ENCODE results near the gene GPS1.

DNA sequence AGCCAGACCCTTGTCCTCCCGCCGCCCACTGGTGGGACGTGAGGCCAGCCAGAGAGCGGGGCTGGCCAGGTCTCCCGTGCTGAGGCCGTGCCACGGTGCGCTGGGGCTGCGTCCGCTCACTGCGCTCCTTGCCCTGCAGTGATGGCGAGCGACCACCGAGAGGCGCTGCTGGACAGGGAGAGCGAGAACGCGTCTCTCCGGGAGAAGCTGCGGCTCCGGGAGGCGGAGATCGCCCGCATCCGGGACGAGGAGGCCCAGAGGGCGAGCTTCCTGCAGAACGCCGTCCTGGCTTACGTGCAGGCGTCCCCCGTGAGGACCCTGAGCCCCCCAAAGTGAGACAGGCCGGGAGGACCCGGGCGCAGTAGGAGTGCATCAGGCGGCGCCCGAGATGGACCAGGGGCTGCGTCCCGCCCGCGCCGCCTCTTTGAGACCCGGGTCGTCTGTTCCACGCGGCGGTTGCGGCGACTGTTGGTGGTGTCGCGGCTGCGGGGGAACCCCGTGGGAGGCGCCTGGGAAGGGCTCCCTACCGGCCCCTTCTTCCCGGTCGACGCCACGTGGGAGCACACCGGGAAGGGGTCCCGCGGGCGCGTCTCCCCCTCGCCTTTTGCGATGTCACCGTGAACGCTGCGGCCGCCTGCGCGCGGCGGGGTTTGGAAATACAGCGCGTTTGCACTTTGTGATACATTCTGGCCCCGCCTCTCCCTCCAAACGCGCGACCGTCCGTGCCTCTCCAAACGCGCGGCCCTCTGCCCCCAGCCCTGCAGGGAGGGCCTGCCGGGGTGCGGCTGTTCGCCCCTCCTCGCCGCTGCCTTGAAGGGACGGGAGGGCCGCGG lies 21.0 kb upstream of the GPS1 start:
- TF ChIP-seq, protein P1, sequence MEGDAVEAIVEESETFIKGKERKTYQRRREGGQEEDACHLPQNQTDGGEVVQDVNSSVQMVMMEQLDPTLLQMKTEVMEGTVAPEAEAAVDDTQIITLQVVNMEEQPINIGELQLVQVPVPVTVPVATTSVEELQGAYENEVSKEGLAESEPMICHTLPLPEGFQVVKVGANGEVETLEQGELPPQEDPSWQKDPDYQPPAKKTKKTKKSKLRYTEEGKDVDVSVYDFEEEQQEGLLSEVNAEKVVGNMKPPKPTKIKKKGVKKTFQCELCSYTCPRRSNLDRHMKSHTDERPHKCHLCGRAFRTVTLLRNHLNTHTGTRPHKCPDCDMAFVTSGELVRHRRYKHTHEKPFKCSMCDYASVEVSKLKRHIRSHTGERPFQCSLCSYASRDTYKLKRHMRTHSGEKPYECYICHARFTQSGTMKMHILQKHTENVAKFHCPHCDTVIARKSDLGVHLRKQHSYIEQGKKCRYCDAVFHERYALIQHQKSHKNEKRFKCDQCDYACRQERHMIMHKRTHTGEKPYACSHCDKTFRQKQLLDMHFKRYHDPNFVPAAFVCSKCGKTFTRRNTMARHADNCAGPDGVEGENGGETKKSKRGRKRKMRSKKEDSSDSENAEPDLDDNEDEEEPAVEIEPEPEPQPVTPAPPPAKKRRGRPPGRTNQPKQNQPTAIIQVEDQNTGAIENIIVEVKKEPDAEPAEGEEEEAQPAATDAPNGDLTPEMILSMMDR (IDR thresholded peaks at IDR 0.05), result peak; percentile 86 to 98 (median 95)
- no peak for TF ChIP-seq POLR2A (IDR thresholded peaks at IDR 0.05)
